Activated naive CD4-positive, alpha-beta T cell (primary cell): ENCODE results near the gene GMDS.

Experiments used
- DNase-seq, 4 experiments: peaks; one replicate each; lab custom pipeline; 2025; lab: John Stamatoyannopoulos, UW

GMDS gene

GRCh38 chr6:2205396-2205795 is 40.0 kb downstream of the GMDS start:
- no peak for DNase-seq

GRCh38 chr6:2204272-2204671 is 41.1 kb downstream of the GMDS start:
- no peak for DNase-seq

DNA sequence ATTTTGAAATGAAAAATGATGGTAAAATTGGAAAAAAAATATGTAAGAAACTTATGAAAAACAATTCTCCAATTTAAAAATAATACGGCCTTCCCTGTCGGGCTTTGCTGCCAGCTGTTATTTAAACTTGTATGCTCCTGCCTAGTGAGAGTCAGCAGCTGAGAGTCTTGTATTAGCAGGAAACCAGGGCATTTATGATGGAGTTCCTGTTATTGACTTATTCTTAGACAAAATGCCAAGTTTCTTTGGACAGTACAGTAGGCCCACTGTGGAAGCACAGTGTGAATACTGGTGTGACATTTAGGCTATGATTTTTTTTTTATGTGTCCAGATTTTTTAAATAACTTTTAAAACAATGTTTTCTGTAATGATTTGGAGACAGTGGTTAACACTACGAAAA is 42.1 kb downstream of the GMDS start:
- DNase-seq, result no peak

- DNase-seq, result no peak
These were observed 47.4 kb downstream of the GMDS start for GRCh38 chr6:2197984-2198383.

DNA sequence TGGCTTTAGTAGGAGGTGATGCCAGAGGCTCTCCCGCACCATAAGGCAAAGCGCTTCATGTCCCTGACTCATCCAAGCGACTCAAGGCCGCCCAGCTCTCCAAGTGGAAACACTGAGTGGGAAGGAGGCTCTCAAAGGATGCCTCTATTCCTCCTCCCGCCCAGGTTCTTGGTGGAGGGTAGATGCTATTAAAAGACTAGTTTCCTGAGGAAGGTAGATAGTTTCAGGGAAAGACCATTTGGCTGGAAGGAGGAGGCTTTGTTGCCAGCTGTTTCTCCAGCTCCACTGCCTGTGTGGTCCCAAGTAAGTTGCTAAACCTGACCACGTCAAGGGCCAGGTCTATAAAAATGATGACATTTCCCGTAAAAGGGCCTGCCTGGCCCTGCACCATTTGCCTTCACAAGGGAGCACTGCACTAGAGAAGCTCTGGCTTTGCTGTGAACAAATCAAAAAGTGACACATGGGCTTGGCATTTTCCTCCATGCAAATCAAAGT is 48.2 kb downstream of the GMDS start:
- DNase-seq, result no peak

GRCh38 chr6:2196079-2196679 is 49.2 kb downstream of the GMDS start:
- DNase-seq, result no peak

DNA sequence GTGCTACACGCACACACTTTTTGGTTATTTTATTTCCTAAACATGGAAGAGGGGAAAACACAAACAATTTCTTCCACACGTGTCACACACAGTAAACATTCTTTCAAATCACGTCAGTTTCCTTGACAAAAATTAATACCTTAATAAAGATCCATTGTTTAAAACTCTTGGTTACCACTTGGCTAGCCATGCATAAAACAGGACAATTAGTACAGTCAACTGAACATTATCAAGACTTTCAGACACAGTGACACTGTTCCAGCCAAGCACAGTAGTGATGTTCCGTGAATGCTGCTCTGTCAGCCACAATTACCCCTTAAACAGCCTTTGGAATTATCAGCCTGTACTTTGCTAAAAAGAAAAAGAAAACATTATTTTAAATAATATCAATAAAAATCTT is 50.8 kb downstream of the GMDS start:
- no peak for DNase-seq

DNA sequence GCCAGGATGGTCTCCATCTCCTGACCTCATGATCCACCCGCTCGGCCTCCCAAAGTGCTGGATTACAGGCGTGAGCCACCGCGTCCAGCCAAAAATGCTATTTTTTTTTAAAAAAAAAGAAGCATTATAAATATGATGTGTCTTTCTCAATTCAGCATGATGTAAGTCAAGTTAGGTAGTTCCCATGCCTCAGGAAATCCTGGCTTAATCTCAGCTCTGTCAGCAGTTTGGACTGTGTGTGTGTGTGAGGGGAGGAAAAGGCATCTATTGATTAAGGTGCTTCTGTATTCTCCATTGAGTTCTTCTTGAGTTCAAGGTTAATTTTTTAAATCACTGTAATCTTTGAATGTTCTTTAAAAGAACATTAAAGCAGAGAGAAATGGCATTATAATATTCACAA is 51.5 kb downstream of the GMDS start:
- no peak for DNase-seq

DNA sequence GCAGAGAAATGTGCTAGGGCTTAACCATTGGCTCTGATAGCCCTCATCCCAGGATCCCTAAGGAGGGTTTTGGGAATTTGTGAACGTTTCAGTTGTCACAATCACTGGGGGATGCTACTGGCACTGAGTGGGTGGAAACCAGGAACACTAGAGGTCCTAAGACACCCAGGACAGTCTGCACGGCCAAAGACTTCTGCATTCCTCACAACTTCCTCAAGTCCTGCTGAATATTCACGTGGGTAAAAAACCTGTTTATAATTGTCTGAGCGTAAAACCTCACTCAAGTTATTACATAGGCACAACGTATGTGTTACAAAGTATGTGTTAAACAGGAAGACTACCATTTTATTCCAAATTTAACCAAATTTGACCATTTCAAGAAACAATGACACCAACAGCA is 52.4 kb downstream of the GMDS start:
- no peak for DNase-seq

DNA sequence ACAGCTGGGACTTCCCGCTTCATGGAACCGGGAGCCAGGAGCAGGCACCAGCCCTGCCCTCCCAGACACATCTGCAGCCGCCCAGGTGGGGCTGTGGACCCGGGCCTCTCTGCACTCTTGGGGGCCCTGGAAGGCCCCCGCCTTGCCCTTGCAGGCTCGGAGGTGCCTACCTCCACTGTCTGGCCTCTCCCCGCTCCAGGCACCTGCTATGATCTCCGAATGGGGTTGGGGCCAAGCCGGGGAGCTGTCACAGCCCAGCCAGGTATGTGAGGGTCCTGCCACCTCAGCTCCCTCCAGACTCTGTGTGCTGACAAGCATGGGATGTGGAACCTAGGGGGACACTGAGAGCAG is 54.0 kb downstream of the GMDS start:
- DNase-seq, result no peak

GRCh38 chr6:2190661-2191389 is 54.6 kb downstream of the GMDS start:
- DNase-seq, result no peak

GRCh38 chr6:2188856-2189384 is 56.5 kb downstream of the GMDS start:
- DNase-seq, result no peak

- DNase-seq, result no peak
These were observed 57.0 kb downstream of the GMDS start for GRCh38 chr6:2188397-2188796.

DNA sequence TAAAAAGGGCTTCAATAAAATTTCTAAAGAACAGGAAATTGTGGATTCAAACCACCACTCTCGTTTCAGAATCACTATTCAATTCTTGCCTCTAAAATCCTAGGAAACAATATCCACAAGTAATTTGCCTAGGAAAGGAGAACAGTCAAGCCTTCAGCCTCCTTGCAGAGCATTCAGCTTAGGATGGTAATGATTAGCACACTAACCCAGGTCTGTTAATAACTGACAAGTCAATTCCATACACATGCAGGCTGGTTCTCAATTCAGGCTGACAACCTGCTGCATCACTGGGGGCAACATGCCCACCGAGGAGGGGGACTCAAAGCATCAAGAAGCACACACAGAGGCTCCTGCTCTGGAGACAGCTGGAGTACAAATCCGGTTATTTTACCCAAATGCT is 57.6 kb downstream of the GMDS start:
- no peak for DNase-seq

DNA sequence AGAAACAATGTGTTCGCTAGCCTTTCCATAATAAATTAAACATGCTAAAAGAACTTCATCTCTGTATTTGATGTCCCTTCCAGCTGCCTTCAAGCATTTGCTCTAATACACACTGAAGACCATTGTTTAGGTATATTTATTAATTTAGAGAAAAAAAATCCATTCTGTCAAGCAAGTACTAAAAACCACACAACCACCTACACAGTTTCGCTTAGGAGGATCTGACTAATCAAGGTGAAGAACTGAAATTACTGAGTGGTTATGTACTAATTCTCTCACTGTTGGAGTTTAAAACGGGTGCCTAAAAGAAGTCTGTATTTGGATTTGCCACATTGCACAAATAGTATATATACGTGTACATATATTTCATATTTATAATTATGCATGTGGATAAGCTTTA is 58.9 kb downstream of the GMDS start:
- DNase-seq, result no peak

- DNase-seq, result no peak
These were observed 59.9 kb downstream of the GMDS start for GRCh38 chr6:2185466-2185865.

DNA sequence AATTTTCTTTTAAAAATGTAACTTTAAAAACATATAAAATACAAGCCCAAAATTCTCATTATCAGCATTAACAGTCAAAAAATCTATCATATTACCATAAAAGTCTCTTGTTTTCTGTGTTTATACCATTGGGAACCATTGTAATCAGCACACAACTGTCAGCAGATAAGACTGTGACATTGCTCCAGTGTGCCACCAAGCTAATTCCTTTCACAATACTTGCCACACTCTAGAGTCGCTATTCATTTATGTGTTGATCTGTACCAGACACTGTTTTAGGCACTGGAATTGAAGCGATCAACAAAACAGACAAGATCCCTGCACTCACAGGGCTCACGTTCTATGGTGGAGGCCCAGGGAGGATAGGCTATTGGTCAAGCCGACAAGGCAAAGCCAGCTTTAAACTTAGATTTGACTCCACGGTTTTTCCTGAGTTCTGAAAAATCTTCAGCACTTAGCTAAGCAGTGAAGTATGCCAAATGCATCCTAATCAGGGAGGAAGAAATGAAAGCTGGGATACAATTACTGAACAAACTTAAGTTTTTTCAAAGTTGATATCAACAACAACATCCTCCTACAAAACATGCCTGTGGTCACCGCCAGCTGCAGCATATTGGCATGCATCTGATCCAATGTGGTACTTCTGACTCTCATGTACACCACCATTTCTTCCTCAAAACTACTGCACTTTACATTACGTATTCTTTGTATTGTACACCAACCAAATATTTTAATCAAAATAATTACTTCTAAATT is 60.5 kb downstream of the GMDS start:
- no peak for DNase-seq

- no peak for DNase-seq
These were observed 61.7 kb downstream of the GMDS start for GRCh38 chr6:2183752-2184151.

- no peak for DNase-seq
These were observed 62.2 kb downstream of the GMDS start for GRCh38 chr6:2183246-2183645.

DNA sequence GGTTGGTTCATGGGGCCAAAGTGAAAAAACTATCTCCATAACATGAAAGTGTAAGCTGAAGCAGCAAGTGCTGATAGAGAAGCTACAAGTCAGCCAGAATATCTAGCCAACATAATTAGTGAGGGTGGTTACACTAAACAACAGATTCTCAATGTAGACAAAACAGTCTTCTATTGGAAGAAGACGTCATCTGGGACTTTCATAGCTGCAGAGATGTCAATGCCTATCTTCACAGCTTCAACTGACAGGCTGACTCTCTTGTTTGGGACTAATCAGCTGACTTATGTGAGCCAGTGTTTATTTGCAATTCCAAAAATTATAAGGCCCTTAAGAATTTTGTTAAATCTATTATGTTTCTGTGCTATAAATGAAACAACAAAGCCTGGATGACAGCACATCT is 63.2 kb downstream of the GMDS start:
- DNase-seq, result no peak

- no peak for DNase-seq
These were observed 63.8 kb downstream of the GMDS start for GRCh38 chr6:2181567-2181966.

GRCh38 chr6:2179950-2180349 is 65.5 kb downstream of the GMDS start:
- DNase-seq, result no peak

GRCh38 chr6:2179241-2179640 is 66.2 kb downstream of the GMDS start:
- no peak for DNase-seq
